B cell (primary cell): ENCODE data around the gene ERRFI1. TPM values are rescaled to one million over a fixed set of nuclear protein-coding genes. Genes with fewer than 3 reads are reported as not detected.

Experiments used
- ATAC-seq: fragments of 200-7000 bp; cut with Tn5 transposase; one replicate; pipeline ENCODE4 v1.10.0; 2021; ENCODE audit warnings: low read depth, mild to moderate bottlenecking, moderate number of reproducible peaks, moderate library complexity
- CTCF ChIA-PET: fragments of 350-600 bp; sonication (Branson Sonifier 250); formaldehyde crosslinking; loops from one replicate; lab custom pipeline; 2021; ENCODE audit warnings: antibody characterized with exemption, inconsistent platforms; lab: Charles Lee
- POLR2A ChIA-PET: fragments of 350-600 bp; sonication (Branson Sonifier 250); formaldehyde crosslinking; loops from one replicate; lab custom pipeline; 2021; ENCODE audit warnings: antibody characterized with exemption; lab: Charles Lee
- DNase-seq: peaks from one replicate; pipeline ENCODE4 v3.0.0; 2013
- H2AFZ ChIP-seq: 2 replicates; pipeline ENCODE4 v1.6.1; 2012; ENCODE audit warnings: mild to moderate bottlenecking, low read depth, low read length; ENCODE audit not compliant: insufficient read depth, poor library complexity, severe bottlenecking
- H3K27ac ChIP-seq, 2 donors: 1 replicate in 1 of 2; 2 replicates in 1 of 2; pipeline ENCODE4 v1.5.1; 2012 to 2013; ENCODE audit warnings: low read length in 2 of 2, mild to moderate bottlenecking in 2 of 2, moderate library complexity in 1 of 2
- H3K27me3 ChIP-seq, 4 experiments: fragments of 200-600 bp in 1 of 4; sonication (generic) in 1 of 4; replicated peaks in 1 of 4; 1 replicate in 2 of 4; 2 replicates in 2 of 4; pipeline versions ENCODE4 v1.6.1 to v1.7.0; 2013 to 2016; ENCODE audit warnings: low read length in 3 of 4, mild to moderate bottlenecking in 2 of 4, mixed read lengths in 1 of 4, moderate library complexity in 1 of 4; ENCODE audit not compliant: insufficient read depth in 4 of 4, control insufficient read depth in 3 of 4; ENCODE audit errors: control extremely low read depth in 1 of 4
- H3K36me3 ChIP-seq, 2 experiments: replicated peaks in 1 of 2; 1 replicate in 1 of 2; 2 replicates in 1 of 2; pipeline versions ENCODE4 v1.6.1 to v1.7.1; 2013; ENCODE audit warnings: low read length in 1 of 2; ENCODE audit not compliant: insufficient read depth in 2 of 2, control insufficient read depth in 1 of 2; ENCODE audit errors: control extremely low read depth in 1 of 2, extremely low read depth in 1 of 2
- H3K4me1 ChIP-seq, 2 donors: fragments of 200-600 bp in 1 of 2; sonication (generic) in 1 of 2; 1 replicate in 1 of 2; 2 replicates in 1 of 2; pipeline versions ENCODE4 v1.5.1 to v1.6.1; 2013 to 2017; ENCODE audit warnings: low read length in 2 of 2; ENCODE audit not compliant: control insufficient read depth in 2 of 2, insufficient read depth in 2 of 2
- H3K4me2 ChIP-seq: replicated peaks from 2 replicates; pipeline ENCODE3; 2012; ENCODE audit warnings: mild to moderate bottlenecking, low read depth, low read length; ENCODE audit not compliant: poor library complexity, severe bottlenecking
- H3K4me3 ChIP-seq, 5 experiments: fragments of 200-600 bp in 1 of 5; sonication (generic) in 1 of 5; 1 replicate in 3 of 5; 2 replicates in 2 of 5; pipeline versions ENCODE4 v1.5.1 to v1.7.0; 2011 to 2016; ENCODE audit warnings: low read length in 4 of 5, mild to moderate bottlenecking in 4 of 5, low read depth in 2 of 5, control low read depth in 1 of 5, moderate library complexity in 1 of 5; ENCODE audit not compliant: insufficient read depth in 1 of 5; ENCODE audit errors: control extremely low read depth in 1 of 5, extremely low read depth in 1 of 5
- H3K79me2 ChIP-seq: fragments of 200-600 bp; sonication (generic); one replicate; pipeline ENCODE4 v1.6.0; 2016; ENCODE audit warnings: low read length; ENCODE audit not compliant: control insufficient read depth, insufficient read depth
- H3K9ac ChIP-seq: fragments of 200-600 bp; sonication (generic); 2 replicates; pipeline ENCODE4 v1.6.1; 2017; ENCODE audit warnings: mild to moderate bottlenecking, low read length, moderate library complexity
- H3K9me3 ChIP-seq, 3 donors: one replicate each; pipeline versions ENCODE4 v1.6.1 to v1.7.1; 2013; ENCODE audit warnings: low read length in 2 of 3; ENCODE audit not compliant: control insufficient read depth in 2 of 3, insufficient read depth in 1 of 3; ENCODE audit errors: control extremely low read depth in 1 of 3
- H4K20me1 ChIP-seq: 2 replicates; pipeline ENCODE4 v1.6.0; 2012; ENCODE audit warnings: mild to moderate bottlenecking, low read length; ENCODE audit not compliant: insufficient read depth, control insufficient read depth, poor library complexity, severe bottlenecking
- H3K27ac Mint-ChIP-seq: one replicate; pipeline ENCODE4 v1.8.0; 2021; ENCODE audit warnings: mixed read lengths
- H3K27me3 Mint-ChIP-seq: one replicate; pipeline ENCODE4 v1.8.0; 2021; ENCODE audit warnings: mixed read lengths
- H3K4me1 Mint-ChIP-seq: one replicate; pipeline ENCODE4 v1.8.0; 2021; ENCODE audit warnings: mixed read lengths
- H3K4me3 Mint-ChIP-seq: one replicate; pipeline ENCODE4 v1.8.0; 2021; ENCODE audit warnings: mixed read lengths
- H3K9me3 Mint-ChIP-seq: one replicate; pipeline ENCODE4 v1.8.0; 2022; ENCODE audit warnings: mixed read lengths; ENCODE audit not compliant: insufficient read depth
- EZH2 ChIP-seq: IDR thresholded peaks from 2 replicates; pipeline ENCODE4 v1.6.1; 2012; ENCODE audit warnings: borderline replicate concordance, low read depth, mild to moderate bottlenecking, moderate library complexity, low read length; ENCODE audit not compliant: insufficient read depth, poor library complexity, severe bottlenecking
- WGBS: methylation state at CpG from one replicate; pipeline ENCODE4 v1.1.5; 2013; ENCODE audit warnings: missing lambda C conversion rate; ENCODE audit not compliant: insufficient coverage; 5-methylcytosine and 5-hydroxymethylcytosine counted together
- intact Hi-C: fragments of 100-400 bp; cut with micrococcal nuclease; formaldehyde crosslinking; loops from one replicate; pipeline ENCODE4 v1.10.0; 2022
- polyA plus RNA-seq: library from polyadenylated mRNA; depleted of rRNA; stranded (reverse); fragments of >200 nt; gene quantifications from 2 replicates; pipeline ENCODE4 v1.2.3, GENCODE V29; 2012
- total RNA-seq, 2 donors: library from RNA; stranded (reverse); fragments of 120-200 nt in 1 of 2; gene quantifications; 1 replicate in 1 of 2; 2 replicates in 1 of 2; pipeline versions ENCODE4 v1.2.3 to v1.2.4, GENCODE V29; 2013 to 2022
- TF ChIP-seq, protein P1 (sequence below): fragments of 200-600 bp; IDR thresholded peaks from one replicate; pipeline ENCODE4 v1.8.0; 2022; ENCODE audit warnings: antibody characterized with exemption, mild to moderate bottlenecking

Gene ERRFI1
- total and polyA plus RNA-seq, 2 donors (not counting 1 experiment from before 2014, with no cell fraction given) = 1.5 to 2.0 TPM

DNA sequence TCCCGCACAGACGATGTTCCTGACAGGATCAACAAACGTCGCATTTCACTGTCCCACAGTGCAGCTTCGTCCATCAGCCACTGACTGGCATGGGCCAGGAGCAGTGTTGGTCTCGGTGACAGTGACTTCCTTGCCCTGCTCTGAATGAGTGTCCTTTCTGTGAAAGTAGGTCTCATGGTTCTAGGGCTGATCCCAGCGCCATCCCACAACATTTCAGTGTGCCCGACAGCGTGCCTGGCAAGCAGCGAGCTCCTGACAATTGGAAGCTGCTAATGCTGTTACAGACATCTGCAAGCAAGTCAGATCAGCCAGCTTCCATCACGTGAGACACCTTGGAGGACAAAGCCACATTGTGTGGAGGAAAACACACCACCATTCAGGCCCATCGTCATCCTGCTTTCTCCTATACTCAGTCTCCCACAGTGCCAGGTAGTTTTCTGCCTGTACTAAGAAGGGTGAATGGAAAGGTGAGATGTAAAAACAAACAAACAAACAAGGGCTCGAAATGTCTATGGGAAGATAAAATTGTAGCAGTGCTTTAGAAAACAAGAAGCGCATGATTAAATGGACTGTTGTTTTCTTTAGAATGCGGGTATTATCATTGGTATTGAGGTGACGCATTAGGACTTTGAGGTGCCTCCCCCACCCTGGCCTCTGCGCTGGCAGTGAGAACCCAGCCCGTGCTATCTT is 21.9 kb downstream of the ERRFI1 start:
- Histone ChIP-seq H3K79me2 (no peaks in the 10 kb centered on the region), H3K4me1 (no peaks in the 10 kb centered on the region), H3K36me3 (peaks cover 0 to 3% of the 10 kb centered on the region in 2 experiments), H4K20me1 (no peaks in the 10 kb centered on the region), H2AFZ (no peak overlapping the region), H3K27me3 (no peaks in the 10 kb centered on the region), H3K9me3 (no peaks in the 10 kb centered on the region), H3K4me3 (no peak overlapping the region), H3K4me2 (no peak overlapping the region), H3K9ac (no peak overlapping the region), H3K27ac (no peak overlapping the region)
- Mint-ChIP-seq H3K9me3 (no peaks in the 10 kb centered on the region), H3K4me3 (no peak overlapping the region), H3K4me1 (no peaks in the 10 kb centered on the region), H3K27me3 (no peaks in the 10 kb centered on the region), H3K27ac (no peak overlapping the region)
- intact Hi-C loops = no loop called here
- TF ChIP-seq, protein P1, sequence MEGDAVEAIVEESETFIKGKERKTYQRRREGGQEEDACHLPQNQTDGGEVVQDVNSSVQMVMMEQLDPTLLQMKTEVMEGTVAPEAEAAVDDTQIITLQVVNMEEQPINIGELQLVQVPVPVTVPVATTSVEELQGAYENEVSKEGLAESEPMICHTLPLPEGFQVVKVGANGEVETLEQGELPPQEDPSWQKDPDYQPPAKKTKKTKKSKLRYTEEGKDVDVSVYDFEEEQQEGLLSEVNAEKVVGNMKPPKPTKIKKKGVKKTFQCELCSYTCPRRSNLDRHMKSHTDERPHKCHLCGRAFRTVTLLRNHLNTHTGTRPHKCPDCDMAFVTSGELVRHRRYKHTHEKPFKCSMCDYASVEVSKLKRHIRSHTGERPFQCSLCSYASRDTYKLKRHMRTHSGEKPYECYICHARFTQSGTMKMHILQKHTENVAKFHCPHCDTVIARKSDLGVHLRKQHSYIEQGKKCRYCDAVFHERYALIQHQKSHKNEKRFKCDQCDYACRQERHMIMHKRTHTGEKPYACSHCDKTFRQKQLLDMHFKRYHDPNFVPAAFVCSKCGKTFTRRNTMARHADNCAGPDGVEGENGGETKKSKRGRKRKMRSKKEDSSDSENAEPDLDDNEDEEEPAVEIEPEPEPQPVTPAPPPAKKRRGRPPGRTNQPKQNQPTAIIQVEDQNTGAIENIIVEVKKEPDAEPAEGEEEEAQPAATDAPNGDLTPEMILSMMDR = no peak
- TF ChIP-seq EZH2 = no peak
- no peak for ATAC-seq
- POLR2A ChIA-PET = no interaction called here
- no peak for DNase-seq
- CTCF ChIA-PET = no interaction called here
- 98% methylated on average over 13 of the region's 18 CpGs for WGBS

DNA sequence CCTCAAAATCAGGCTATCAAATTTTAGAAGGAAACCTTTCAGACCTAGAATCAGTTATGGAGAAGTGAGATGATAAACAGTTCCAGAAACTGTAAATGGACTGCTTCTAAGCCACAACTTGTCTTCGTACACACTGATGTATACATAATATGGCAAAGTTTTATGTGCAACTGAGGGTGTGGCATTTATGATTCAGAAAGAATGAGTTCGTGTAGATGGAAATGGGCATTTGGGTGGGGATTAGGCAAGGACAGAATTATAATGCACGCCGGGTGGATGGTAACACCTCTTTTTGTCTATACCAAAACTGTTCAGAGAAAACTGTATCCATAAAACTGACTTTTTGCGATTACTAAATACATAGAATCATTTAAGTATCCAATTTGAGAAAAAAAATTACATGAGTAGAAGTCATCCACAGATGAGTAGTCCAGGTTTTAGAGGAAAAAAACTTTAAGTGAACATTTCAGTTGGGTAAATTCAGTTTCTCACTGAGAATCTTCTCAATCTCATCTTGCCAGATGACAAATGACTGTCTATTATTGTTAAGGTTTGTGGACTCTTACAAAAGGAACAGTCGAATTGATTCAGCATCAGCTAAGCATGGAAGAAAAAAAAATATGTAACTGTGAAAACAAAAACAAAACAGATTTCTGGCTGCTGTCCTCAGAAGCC is 22.5 kb downstream of the ERRFI1 start:
- H3K4me2 ChIP-seq = no peak overlapping the region
- TF ChIP-seq EZH2 = no peak

More for the DNA sequence above, 22.5 kb downstream of the ERRFI1 start:
- CTCF ChIA-PET = no interaction called here
- ATAC-seq (no peak), DNase-seq (no peak)
- Histone ChIP-seq H4K20me1 (no peaks in the 10 kb centered on the region), H3K27ac (no peak overlapping the region), H3K9ac (no peak overlapping the region), H3K9me3 (no peaks in the 10 kb centered on the region), H2AFZ (no peak overlapping the region), H3K4me3 (no peak overlapping the region), H3K79me2 (no peaks in the 10 kb centered on the region), H3K36me3 (peaks cover 0 to 3% of the 10 kb centered on the region in 2 experiments), H3K27me3 (no peaks in the 10 kb centered on the region), H3K4me1 (no peaks in the 10 kb centered on the region)
- no peaks in the 10 kb centered on the region for H3K9me3 Mint-ChIP-seq
- H3K27me3 Mint-ChIP-seq = no peaks in the 10 kb centered on the region
- WGBS = 95% methylated on average over 4 of the region's 6 CpGs
- no peak overlapping the region for H3K4me3 Mint-ChIP-seq
- H3K27ac Mint-ChIP-seq = no peak overlapping the region
- intact Hi-C loops = no loop called here
- POLR2A ChIA-PET = no interaction called here
- H3K4me1 Mint-ChIP-seq = no peaks in the 10 kb centered on the region
